Left ventricle myocardium inferior (tissue), 1 donor: ENCODE data around the gene ZNF880. TPM values are rescaled to one million over a fixed set of nuclear protein-coding genes. Genes with fewer than 3 reads are reported as not detected.

Experiments
- DNase-seq: peaks from one replicate; pipeline ENCODE4 v3.0.0-alpha.2; 2020
- H3K27ac ChIP-seq: fragments of 200-600 bp; replicated peaks from 2 replicates; pipeline ENCODE4 v1.8.0; 2021
- H3K27me3 ChIP-seq: fragments of 200-600 bp; 2 replicates; pipeline ENCODE4 v1.8.0; 2021; ENCODE audit warnings: low read depth
- H3K36me3 ChIP-seq: fragments of 200-600 bp; 2 replicates; pipeline ENCODE4 v1.8.0; 2021
- H3K4me1 ChIP-seq: fragments of 200-600 bp; 2 replicates; pipeline ENCODE4 v1.8.0; 2021
- H3K4me3 ChIP-seq: fragments of 200-600 bp; 2 replicates; pipeline ENCODE4 v1.8.0; 2021; ENCODE audit warnings: mild to moderate bottlenecking, moderate library complexity
- H3K9me3 ChIP-seq: fragments of 200-600 bp; replicated peaks from 2 replicates; pipeline ENCODE4 v1.8.0; 2021
- intact Hi-C: fragments of 100-400 bp; cut with micrococcal nuclease; formaldehyde crosslinking; loops from one replicate; pipeline ENCODE4 v1.11.0; 2022
- total RNA-seq: library from RNA; stranded (reverse); fragmentation: NEBNext Ultra II Directional; extraction: Animal tissue kit (Norgen Biotek cat#: 25700); gene quantifications from one replicate; pipeline ENCODE4 v1.2.1, GENCODE V29; 2021
- TF ChIP-seq, protein P1 (sequence below): fragments of 200-600 bp; IDR thresholded peaks from 2 replicates; pipeline ENCODE4 v1.8.0; 2021; ENCODE audit warnings: antibody characterized with exemption, mild to moderate bottlenecking, borderline replicate concordance
- donor health status: DM: no; HTN: yes; CAD: no; lungs with severe emphysema.

The ZNF880 gene
- total RNA-seq, 1 donor from 2014 or later = 24.7 TPM

DNA sequence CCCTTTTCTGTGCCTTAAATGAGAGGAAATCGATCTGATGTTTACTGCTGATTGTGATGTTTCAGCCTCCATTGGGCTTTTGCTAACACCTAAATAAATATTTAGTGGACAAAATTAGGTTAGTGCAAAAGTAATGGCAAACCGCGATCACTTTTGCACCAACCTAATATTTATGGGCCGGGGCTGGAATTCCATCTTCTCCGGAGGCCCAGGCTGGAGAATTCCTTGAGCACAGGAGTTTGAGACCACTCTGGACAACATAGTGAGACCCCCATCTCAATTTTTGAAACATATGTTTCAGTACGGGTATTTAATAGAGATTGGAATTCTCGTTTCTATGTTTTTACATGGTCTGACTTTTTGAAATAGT, 603 bp downstream of the ZNF880 start:
- Histone ChIP-seq H3K27ac (peak overlapping the region; percentile 94), H3K4me1 (peaks cover 24% of the 10 kb centered on the region), H3K4me3 (peak overlapping the region; percentile 84), H3K36me3 (peaks cover 58% of the 10 kb centered on the region), H3K9me3 (peaks cover 60% of the 10 kb centered on the region), H3K27me3 (no peaks in the 10 kb centered on the region)
- TF ChIP-seq, protein P1, sequence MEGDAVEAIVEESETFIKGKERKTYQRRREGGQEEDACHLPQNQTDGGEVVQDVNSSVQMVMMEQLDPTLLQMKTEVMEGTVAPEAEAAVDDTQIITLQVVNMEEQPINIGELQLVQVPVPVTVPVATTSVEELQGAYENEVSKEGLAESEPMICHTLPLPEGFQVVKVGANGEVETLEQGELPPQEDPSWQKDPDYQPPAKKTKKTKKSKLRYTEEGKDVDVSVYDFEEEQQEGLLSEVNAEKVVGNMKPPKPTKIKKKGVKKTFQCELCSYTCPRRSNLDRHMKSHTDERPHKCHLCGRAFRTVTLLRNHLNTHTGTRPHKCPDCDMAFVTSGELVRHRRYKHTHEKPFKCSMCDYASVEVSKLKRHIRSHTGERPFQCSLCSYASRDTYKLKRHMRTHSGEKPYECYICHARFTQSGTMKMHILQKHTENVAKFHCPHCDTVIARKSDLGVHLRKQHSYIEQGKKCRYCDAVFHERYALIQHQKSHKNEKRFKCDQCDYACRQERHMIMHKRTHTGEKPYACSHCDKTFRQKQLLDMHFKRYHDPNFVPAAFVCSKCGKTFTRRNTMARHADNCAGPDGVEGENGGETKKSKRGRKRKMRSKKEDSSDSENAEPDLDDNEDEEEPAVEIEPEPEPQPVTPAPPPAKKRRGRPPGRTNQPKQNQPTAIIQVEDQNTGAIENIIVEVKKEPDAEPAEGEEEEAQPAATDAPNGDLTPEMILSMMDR = no peak
- DNase-seq = no peak
- intact Hi-C loops = no loop called here

DNA sequence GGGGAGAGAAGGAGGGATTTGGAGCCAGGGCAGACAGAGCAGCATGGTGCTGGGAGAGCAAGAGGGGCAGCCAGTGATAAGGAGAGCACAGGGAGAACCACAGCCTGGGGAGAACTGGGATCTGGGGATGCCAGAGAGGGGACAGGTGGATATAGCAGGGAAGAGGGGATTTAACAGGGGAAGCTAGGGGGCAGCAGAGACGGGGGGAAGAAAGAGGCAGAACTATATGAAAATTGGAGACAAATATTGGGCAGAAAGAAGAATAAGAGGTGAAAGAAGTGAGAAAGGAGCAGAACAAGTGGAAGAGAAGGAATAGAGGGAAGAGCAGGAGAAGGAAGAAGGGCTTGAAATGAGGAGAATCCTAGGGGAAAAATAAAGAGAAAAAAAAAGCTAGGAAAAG, 21.4 kb downstream of the ZNF880 start:
- Histone ChIP-seq H3K36me3 (peaks cover 94% of the 10 kb centered on the region), H3K27ac (no peak overlapping the region), H3K4me3 (no peak overlapping the region), H3K4me1 (peaks cover under 1% of the 10 kb centered on the region), H3K9me3 (peaks cover 96% of the 10 kb centered on the region), H3K27me3 (no peaks in the 10 kb centered on the region)
- intact Hi-C loops = no loop called here
- no peak for DNase-seq
- TF ChIP-seq, protein P1 = no peak

DNA sequence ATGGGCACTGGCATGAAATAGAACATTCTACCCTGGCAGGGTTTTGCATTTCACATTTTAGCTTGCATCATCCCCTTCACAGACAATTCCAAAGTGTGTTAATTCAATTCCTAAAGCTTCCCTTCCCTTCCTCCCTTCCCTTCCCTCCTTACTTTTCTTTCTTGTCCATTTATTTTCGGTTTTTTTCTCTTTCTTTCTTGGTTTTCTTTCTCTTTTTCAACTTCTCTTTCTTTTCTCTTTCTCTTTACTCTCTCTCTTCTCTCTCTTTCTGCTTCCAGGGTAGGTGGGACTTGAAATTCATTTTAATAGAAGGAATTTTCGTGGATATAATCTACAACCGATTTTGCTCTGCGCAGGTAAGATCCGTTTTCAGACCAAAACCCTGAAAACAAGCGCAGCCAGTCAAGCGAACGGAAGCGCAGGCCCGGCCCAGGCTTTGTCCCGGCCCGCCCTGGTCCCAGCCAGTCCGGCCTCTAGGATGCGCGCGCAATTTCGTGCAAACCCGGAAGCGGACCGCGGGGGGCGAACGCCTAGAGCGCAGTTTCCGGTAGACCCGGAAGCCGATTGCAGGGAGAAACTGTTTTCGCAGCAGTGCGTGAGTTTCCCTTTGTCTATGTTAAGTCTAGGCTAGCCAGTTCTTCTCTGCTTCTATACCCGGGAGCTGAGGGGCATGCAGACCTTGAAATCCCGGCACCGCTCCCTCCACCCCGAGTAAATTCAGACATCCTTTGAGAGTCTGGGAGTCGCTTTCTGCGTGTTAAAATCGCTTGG, 27.8 kb downstream of the ZNF880 start, which contains the start of gene ZNF528:
Gene ZNF528, plus strand, starts transcription at position 540 of the 771 bp plus-strand sequence. CDS start 4,165 bp downstream, outside the sequence.
- peak; percentile 97 for DNase-seq
- intact Hi-C loops = no loop called here
- Histone ChIP-seq H3K27ac (peak within 1 kb of the TSS; percentile 84), H3K27me3 (no peaks in the 10 kb centered on the region), H3K9me3 (peaks cover 43% of the 10 kb centered on the region), H3K36me3 (peaks cover 73% of the 10 kb centered on the region), H3K4me1 (peaks cover 24% of the 10 kb centered on the region), H3K4me3 (peak within 1 kb of the TSS; percentile 85)
- TF ChIP-seq, protein P1 = no peak

DNA sequence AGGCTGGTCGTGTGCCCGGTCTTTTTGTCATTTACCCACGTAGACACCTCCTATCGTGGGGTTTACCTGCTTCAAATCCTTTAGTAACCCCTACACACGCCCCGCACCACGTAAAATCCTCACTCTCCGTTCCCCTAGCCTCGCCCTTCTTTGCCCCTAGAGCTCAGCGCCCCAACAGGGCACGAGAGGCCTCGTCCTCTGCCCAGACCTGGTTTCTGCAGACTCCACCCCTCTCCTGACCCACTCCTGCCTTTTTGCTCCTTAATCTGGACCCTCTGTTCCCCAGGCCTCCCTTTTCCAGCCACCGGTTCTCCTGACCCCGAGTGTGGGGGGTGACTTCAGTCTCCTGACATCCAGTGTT, 28.3 kb downstream of the ZNF880 start:
- TF ChIP-seq, protein P1 = no peak
- intact Hi-C loops = no loop called here
- Histone ChIP-seq H3K9me3 (peaks cover 38% of the 10 kb centered on the region), H3K27ac (peak overlapping the region; percentile 84), H3K4me3 (peak overlapping the region; percentile 85), H3K36me3 (peaks cover 74% of the 10 kb centered on the region), H3K4me1 (peaks cover 24% of the 10 kb centered on the region), H3K27me3 (no peaks in the 10 kb centered on the region)
- no peak for DNase-seq

DNA sequence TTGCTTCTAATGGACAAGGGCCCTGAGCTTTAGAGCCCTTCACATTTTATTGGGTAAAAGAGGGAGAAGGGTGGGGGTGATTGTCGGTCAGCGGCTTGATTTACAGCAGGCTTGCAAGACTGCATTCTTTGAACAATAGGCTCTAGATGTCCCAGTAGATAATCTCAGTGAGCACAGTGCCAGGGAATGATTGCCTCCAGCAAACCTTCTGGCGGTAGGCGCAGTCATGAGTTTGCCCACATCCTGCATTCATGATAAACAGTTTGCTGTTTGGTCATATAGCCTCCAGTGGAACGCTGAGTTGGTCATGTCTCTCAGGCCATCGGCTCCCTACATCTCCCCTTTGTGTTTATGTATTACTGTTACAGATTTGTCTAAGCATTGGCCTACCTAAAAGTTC, 40.6 kb downstream of the ZNF880 start:
- peaks cover 100% of the 10 kb centered on the region for H3K36me3 ChIP-seq
- no peak overlapping the region for H3K27ac ChIP-seq
- intact Hi-C loops = no loop called here
- TF ChIP-seq, protein P1 = no peak
- H3K4me3 ChIP-seq = no peak overlapping the region
- H3K9me3 ChIP-seq = peaks cover 100% of the 10 kb centered on the region
- no peak for DNase-seq
- no peaks in the 10 kb centered on the region for H3K4me1 ChIP-seq
- no peaks in the 10 kb centered on the region for H3K27me3 ChIP-seq
